ENCODE data around the gene ZNF808.

- no peak for TF ChIP-seq ZNF704 (tag by site-specific recombination; IDR thresholded peaks at IDR 0.05)
- no peak for TF ChIP-seq ZNF585B (tag by site-specific recombination; IDR thresholded peaks at IDR 0.05)
- no peak for TF ChIP-seq ZNF513 (tag by site-specific recombination; IDR thresholded peaks at IDR 0.05)
- TF ChIP-seq PRDM1 (tag by site-specific recombination; IDR thresholded peaks at IDR 0.05): no peak
- TF ChIP-seq CTCF (tag by site-specific recombination; IDR thresholded peaks at IDR 0.05): no peak
- TF ChIP-seq ZNF223 (tag by site-specific recombination; IDR thresholded peaks at IDR 0.05): no peak
- TF ChIP-seq REST (tag by site-specific recombination; IDR thresholded peaks at IDR 0.05): no peak
- no peak for TF ChIP-seq ZNF624 (tag by site-specific recombination; IDR thresholded peaks at IDR 0.05)
- no peak for TF ChIP-seq ZNF174 (tag by site-specific recombination; IDR thresholded peaks at IDR 0.05)
- TF ChIP-seq ZNF404 (tag by site-specific recombination; IDR thresholded peaks at IDR 0.05): no peak
- no peak for TF ChIP-seq ZNF274 (IDR thresholded peaks at IDR 0.05; ENCODE audit: low read length)
- TF ChIP-seq ZNF274 (tag by site-specific recombination; IDR thresholded peaks at IDR 0.05; ENCODE audit: borderline replicate concordance): no peak
- TF ChIP-seq ZNF350 (tag by site-specific recombination; IDR thresholded peaks at IDR 0.05): no peak
- no peak for TF ChIP-seq ZNF121 (tag by site-specific recombination; IDR thresholded peaks at IDR 0.05)
Observed at GRCh38 chr19:52592301-52592700, 64.8 kb downstream of the ZNF808 start.

Data from HEK293 (cell line).